8988T (cell line): Measurements from ENCODE around the gene C9orf50.
"Not testable (repeated sequence)": the region's sequence is repeated elsewhere in the genome, so short reads cannot be mapped to it uniquely, and the experiment has no call there.

ENCODE experiments used
- DNase-seq: peaks from one replicate; pipeline ENCODE4 v3.0.0; 2011

The C9orf50 gene, protein sequence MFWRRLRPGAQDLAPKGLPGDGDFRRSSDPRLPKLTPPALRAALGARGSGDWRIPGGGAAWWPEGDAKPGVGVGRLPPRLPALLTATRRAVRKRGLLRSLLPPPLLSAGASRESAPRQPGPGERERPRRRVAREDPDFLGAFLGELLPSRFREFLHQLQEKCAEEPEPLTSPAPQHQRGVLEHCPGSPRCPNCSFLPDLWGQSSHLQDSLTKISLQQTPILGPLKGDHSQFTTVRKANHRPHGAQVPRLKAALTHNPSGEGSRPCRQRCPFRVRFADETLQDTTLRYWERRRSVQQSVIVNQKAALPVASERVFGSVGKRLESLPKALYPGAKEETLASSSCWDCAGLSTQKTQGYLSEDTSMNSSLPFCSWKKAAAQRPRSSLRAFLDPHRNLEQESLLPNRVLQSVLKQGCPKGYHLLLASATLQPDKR

GRCh38 chr9:129620669-129621295 lies at the start of gene C9orf50:
Gene C9orf50, minus strand, starts transcription at chr9:129621101. Its CDS starts 527 bp downstream, at chr9:129620574.
- DNase-seq = no peak

- DNase-seq = no peak
Observed at GRCh38 chr9:129669946-129670345, 49.0 kb upstream of the C9orf50 start.

DNA sequence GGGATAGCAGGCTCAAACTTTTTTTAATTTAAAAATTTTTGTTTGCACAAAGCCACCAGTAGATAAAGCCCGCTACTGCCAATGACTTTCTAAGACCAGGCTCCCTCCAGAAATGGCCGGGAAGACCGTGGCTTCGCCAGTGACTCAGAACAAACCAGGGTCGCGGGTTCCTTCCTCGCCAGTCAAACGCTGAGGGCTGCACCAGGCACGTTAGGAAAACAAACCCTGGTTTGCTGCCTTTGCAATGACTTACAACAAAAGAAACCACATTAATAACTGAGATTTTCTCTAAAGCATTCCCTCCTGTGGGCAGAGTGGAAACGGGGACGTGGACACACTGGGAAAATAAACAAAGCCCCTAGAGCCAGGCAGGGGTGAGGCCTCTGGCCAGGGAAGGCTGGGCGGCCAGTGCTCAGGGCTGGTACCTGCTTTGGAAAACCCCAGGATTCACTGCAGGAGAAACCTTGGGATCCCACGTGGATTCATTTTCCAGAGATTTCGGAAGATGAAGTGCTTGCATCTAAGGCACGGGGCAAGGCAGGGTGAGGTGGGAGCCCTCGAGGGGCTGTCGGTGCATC lies 48.3 kb upstream of the C9orf50 start:
- DNase-seq = no peak

DNA sequence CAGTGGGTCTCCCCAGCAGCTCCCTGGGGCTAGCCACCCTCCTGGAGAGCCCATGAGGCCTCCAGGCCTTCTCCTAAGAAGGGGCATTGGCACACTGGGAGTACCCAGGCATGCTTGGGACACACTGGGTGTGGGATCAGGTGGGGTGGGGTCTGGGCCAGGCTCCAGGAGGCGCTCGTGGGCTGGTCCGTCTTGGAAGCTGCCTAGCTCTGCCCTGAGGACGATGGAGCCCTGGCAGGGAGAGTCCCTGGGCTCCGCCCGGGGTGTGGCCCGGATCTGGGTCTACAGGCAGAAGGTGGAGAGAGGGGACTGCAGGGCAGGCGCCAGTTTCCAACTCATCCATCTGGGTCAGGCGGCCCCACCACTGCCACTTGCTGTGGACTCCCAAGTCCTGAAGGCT lies 46.9 kb upstream of the C9orf50 start:
- peak; percentile 58 for DNase-seq

DNA sequence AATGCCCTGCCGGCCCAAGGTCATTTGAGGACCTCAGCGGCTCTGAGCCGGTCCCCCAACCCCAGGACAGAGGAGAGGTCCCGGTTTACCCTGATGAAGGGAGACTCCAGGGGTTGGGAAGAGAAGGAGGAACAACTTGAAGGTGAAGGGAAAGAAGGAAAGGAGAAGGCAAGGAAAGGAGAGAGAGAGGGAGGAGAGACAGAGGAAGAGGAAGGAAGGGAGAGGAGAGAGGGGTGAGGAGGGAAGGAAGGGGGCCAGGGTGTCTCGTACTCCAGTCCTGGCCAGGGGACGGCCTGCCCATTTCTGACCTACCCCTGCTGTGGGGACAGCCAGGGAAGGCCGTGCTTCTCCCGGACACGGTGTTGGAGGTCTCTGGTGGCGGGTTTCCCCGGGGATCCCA lies 46.5 kb upstream of the C9orf50 start:
- DNase-seq = no peak

GRCh38 chr9:129666575-129666974 lies 45.7 kb upstream of the C9orf50 start:
- no peak for DNase-seq

- DNase-seq = no peak
Observed at GRCh38 chr9:129665814-129666520, 45.1 kb upstream of the C9orf50 start.

GRCh38 chr9:129665389-129665775 lies 44.5 kb upstream of the C9orf50 start, which contains the start of gene PRRX2:
Gene PRRX2, plus strand, starts transcription at chr9:129665647. Its CDS starts 221 bp downstream, at chr9:129665868.
- DNase-seq = no peak

DNA sequence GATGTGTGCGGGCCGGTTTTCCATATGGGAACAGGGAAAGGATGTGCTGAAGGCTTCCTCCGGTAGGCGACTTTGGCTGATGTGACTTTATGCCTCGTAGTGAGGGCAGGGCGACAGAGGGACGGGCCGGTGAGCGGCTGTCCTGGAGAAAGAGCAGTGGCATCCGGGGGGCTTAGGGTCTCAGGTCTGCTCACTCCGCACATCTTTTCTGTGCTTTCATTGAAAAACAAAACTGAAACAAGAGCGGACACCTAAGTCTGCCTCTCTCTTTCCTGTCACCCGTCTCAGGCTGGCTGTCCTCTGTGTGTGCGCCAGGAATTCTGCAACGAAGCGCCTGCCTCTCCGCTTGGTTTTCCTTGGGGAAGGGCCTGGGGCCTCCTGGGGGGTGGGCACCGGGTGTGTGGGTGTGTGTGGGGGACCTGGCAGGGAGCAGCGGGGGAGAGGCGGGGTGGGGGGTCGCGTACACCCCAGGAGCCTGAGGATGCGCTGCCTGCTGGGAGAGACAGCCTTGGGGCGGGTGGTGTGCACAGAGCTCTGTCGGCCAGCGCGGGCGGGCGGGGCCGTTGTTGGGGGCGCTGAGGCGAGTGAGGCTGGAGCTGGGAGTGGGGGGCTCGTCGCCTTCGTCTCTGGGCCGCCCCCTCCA lies 44.0 kb upstream of the C9orf50 start:
- no peak for DNase-seq

DNA sequence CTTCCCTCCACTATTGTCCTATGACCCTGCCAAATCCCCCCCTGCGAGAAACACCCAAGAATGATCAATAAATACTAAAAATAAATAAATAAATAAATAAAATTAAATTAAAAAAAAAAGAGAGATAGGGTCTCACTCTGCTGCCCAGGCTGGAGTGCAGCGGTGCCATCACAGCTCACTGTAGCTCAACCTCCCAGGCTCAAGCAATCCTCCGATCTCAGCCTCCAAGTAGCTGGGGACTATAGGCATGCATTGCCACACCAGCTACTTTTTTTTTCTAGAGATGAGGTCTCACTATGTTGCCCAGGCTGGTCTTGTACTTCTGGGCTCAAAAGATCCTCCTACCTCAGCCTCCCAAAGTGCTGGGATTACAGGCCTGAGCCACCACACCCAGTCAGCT lies 41.3 kb upstream of the C9orf50 start:
- DNase-seq = not testable (repeated sequence)

- no peak for DNase-seq
Observed at GRCh38 chr9:129661029-129661428, 40.1 kb upstream of the C9orf50 start.

DNA sequence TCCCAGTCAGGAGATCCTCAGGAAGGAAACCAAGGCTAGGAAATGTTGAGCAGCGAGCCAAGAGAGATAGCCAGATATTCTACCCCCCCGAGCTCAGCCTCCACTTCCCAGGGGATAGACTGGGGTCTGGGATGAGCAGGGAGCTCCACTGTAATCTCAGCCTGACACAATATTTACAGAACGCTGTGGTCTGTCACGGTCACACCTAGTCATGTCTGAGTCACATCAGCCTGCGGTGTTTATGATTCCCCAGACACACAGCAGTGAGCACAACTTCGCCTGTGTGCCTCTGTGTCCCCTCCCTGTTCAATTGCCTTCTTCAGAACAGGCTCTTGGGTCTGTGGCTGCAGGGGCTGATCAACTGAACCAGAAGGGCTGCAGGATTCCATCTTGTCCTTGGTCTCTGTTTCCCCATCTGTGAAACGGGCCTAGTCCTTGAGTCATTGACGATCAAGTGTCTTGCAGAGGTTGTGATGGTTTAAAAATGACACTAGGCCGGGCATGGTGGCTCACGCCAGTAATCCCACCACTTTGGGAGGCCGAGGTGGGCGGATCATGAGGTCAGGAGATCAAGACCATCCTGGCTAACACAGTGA lies 36.0 kb upstream of the C9orf50 start:
- peak; percentile 60 for DNase-seq

- no peak for DNase-seq
Observed at GRCh38 chr9:129655696-129656095, 34.8 kb upstream of the C9orf50 start.

DNA sequence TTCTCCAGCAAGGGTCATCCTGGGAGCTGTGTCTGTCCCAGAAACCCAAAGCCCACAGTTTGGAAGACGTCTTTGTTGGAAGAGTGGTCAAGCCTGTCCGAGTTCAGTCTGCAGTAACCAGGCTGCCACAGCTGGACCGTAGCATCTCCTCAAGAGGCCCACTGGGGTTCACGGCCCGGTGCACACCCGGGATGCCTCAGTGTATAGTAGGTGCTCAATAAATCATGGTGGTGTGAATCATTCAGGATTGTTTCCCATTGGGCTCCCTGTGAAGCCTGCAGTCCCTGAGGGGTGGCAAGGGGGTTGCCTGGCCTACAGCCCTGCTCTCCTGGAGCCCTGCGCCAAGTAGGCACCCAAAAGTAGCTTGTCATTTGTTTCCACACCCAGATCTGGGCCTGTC lies 34.3 kb upstream of the C9orf50 start:
- DNase-seq = no peak

GRCh38 chr9:129654554-129655040 lies 33.7 kb upstream of the C9orf50 start:
- DNase-seq = no peak

DNA sequence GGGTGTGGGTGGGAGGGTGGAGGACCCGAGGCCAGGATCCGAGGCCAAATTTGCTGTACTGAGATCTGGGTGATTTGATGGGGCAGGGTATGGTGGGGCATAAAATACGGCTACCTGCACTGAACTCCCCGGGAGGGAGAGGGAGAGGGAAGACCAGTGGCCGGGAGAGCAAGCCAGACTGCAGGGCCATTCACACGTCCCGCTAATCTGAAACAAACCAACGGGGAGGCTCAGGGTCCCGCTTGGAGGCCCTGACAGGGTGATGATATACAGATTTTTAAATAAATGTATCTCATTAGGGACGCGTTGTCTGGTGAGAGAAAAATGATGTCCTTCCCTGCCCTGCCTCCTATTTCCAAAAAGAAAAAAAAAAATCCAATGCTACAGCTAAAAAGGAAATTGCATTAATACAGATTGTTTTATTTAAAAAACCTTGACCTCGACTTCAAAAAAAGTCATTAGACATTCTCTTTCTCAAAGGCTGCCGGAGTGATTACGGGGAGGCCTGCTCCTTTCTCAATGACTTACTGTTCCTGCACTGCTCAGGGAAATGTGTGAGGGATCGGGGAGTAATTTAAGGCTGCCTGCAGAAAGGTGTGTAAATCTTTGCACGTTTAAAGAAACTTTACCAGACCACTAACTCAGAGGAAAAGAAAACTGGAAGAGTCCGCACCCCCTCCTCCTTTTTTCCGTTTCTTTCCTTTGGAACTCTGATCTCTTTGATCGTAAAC lies 33.1 kb upstream of the C9orf50 start:
- DNase-seq = no peak

GRCh38 chr9:129650680-129651235 lies 29.9 kb upstream of the C9orf50 start:
- no peak for DNase-seq

GRCh38 chr9:129649726-129650679 lies 29.1 kb upstream of the C9orf50 start:
- no peak for DNase-seq

DNA sequence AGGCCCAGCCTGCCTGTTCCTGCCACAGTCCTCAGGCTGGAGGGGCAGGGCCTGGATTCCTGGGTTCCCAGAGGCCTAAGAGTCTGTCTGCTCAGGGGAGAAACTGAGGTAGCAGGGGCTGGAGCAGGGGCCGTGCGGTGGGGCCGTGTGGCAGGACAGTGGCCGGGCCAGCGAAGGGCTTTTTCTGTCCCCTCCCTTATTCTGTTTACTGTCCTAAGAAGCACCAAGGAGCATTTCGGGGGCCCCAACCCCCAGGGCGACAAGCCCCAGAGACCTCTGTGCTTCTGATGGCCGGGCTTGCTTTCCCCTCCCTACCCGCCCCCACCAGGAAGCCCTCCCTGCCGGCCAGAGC lies 27.8 kb upstream of the C9orf50 start:
- no peak for DNase-seq
